CD4-positive, alpha-beta T cell (primary cell): ENCODE data around the gene SETD4. TPM values are rescaled to one million over a fixed set of nuclear protein-coding genes. Genes with fewer than 3 reads are reported as not detected.

Experiments
- ATAC-seq: fragments of 200-7000 bp; cut with Tn5 transposase; one replicate; pipeline ENCODE4 v1.10.0; 2022; ENCODE audit warnings: mild to moderate bottlenecking; ENCODE audit not compliant: poor library complexity
- CTCF ChIA-PET: fragments of 350-600 bp; sonication (Branson Sonifier 250); formaldehyde crosslinking; loops from one replicate; lab custom pipeline; 2021; ENCODE audit warnings: antibody characterized with exemption, inconsistent platforms; lab: Charles Lee
- POLR2A ChIA-PET: fragments of 350-600 bp; sonication (Branson Sonifier 250); formaldehyde crosslinking; loops from one replicate; lab custom pipeline; 2021; ENCODE audit warnings: antibody characterized with exemption, inconsistent platforms; lab: Charles Lee
- DNase-seq, 14 experiments: peaks; one replicate each; pipeline ENCODE4 v3.0.0-alpha.2; 2013 to 2020; ENCODE audit warnings: mixed read lengths in 2 of 14
- H3K27ac ChIP-seq, 2 donors: one replicate each; pipeline versions ENCODE4 v1.5.1 to v1.7.0; 2013; ENCODE audit warnings: low read length in 2 of 2, low read depth in 1 of 2, mild to moderate bottlenecking in 1 of 2
- H3K27me3 ChIP-seq, 2 experiments: 1 replicate in 1 of 2; 2 replicates in 1 of 2; pipeline versions ENCODE4 v1.6.1 to v1.7.0; 2013; ENCODE audit warnings: low read length in 2 of 2, control low read depth in 1 of 2, mild to moderate bottlenecking in 1 of 2, moderate library complexity in 1 of 2; ENCODE audit not compliant: insufficient read depth in 2 of 2, control insufficient read depth in 1 of 2
- H3K36me3 ChIP-seq: one replicate; pipeline ENCODE4 v1.6.1; 2013; ENCODE audit warnings: low read length, control low read depth; ENCODE audit not compliant: insufficient read depth
- H3K4me1 ChIP-seq: one replicate; pipeline ENCODE4 v1.6.1; 2013; ENCODE audit warnings: low read length, control low read depth; ENCODE audit not compliant: insufficient read depth
- H3K4me3 ChIP-seq: one replicate; pipeline ENCODE4 v1.5.1; 2013; ENCODE audit warnings: mild to moderate bottlenecking, low read length, moderate library complexity
- H3K9me3 ChIP-seq, 2 experiments: 1 replicate in 1 of 2; 2 replicates in 1 of 2; pipeline versions ENCODE4 v1.6.1 to v1.7.0; 2013; ENCODE audit warnings: low read length in 2 of 2, mild to moderate bottlenecking in 2 of 2, control low read depth in 1 of 2, moderate library complexity in 1 of 2; ENCODE audit not compliant: control insufficient read depth in 1 of 2, insufficient read depth in 1 of 2
- H3K27ac Mint-ChIP-seq: one replicate; pipeline ENCODE4 v1.8.0; 2020; ENCODE audit warnings: mixed read lengths
- H3K27me3 Mint-ChIP-seq: one replicate; pipeline ENCODE4 v1.8.0; 2021; ENCODE audit warnings: mixed read lengths
- H3K36me3 Mint-ChIP-seq: one replicate; pipeline ENCODE4 v1.8.0; 2021; ENCODE audit warnings: low read depth, mixed read lengths
- H3K4me1 Mint-ChIP-seq: one replicate; pipeline ENCODE4 v1.8.0; 2021; ENCODE audit warnings: low read depth, mixed read lengths
- H3K4me3 Mint-ChIP-seq: one replicate; pipeline ENCODE4 v1.8.0; 2020; ENCODE audit warnings: mild to moderate bottlenecking, mixed read lengths
- H3K9me3 Mint-ChIP-seq: one replicate; pipeline ENCODE4 v1.8.0; 2020; ENCODE audit warnings: mixed read lengths
- CTCF ChIP-seq: fragments of 200-600 bp; IDR thresholded peaks from one replicate; pipeline ENCODE4 v1.8.0; 2022; ENCODE audit warnings: antibody characterized with exemption, mild to moderate bottlenecking
- intact Hi-C, 2 experiments: fragments of 100-400 bp; cut with DNase I in 1 of 2; cut with micrococcal nuclease in 1 of 2; formaldehyde crosslinking; loops; one replicate each; pipeline versions ENCODE4 v1.15.1 to v1.9.0; 2023 to 2025; cut with DNase I, micrococcal nuclease
- total RNA-seq, 174 experiments: library from RNA in 2 of 174; stranded (reverse) in 2 of 174; gene quantifications; one replicate each; pipeline ENCODE4 v1.2.3 and lab custom pipeline; 2021 to 2026

Gene SETD4
- total RNA-seq, 2 experiments from 2014 or later, result 10.8 to 12.3 TPM

- intact Hi-C loops, result no loop called here
- H3K4me1 ChIP-seq, result peaks cover 8% of the 10 kb centered on the region
- H3K36me3 ChIP-seq, result no peaks in the 10 kb centered on the region
- Mint-ChIP-seq H3K9me3 (no peaks in the 10 kb centered on the region), H3K27ac (no peak overlapping the region), H3K36me3 (no peaks in the 10 kb centered on the region), H3K4me3 (no peak overlapping the region), H3K27me3 (peaks cover 66% of the 10 kb centered on the region), H3K4me1 (peaks cover 11% of the 10 kb centered on the region)
- no peaks in the 10 kb centered on the region for H3K9me3 ChIP-seq
- no peak overlapping the region for H3K4me3 ChIP-seq
- peaks cover 13 to 18% of the 10 kb centered on the region in 2 experiments for H3K27me3 ChIP-seq
- TF ChIP-seq CTCF, result no peak
- DNase-seq (no peak), ATAC-seq (no peak)
- H3K27ac ChIP-seq, result no peak overlapping the region
- ChIA-PET POLR2A (no interaction called here), CTCF (interaction anchor here (0.6 to 1.6 kb wide), 4 partner anchors 21 to 47 kb away, joined by 3 to 8 read pairs (median 4); partner anchors contain the start of genes CBR1 and SETD4)
Measured at GRCh38 chr21:36105327-36105842, 45.1 kb upstream of the SETD4 start.

GRCh38 chr21:36104317-36105300 lies 44.3 kb upstream of the SETD4 start:
- peak; percentile 61 for TF ChIP-seq CTCF
- no peaks in the 10 kb centered on the region for H3K36me3 ChIP-seq
- no peak overlapping the region for H3K4me3 ChIP-seq
- Mint-ChIP-seq H3K4me1 (peaks cover 11% of the 10 kb centered on the region), H3K4me3 (no peak overlapping the region), H3K9me3 (no peaks in the 10 kb centered on the region), H3K27ac (no peak overlapping the region), H3K27me3 (peaks cover 70% of the 10 kb centered on the region), H3K36me3 (no peaks in the 10 kb centered on the region)
- peak; percentile 71 for ATAC-seq
- intact Hi-C loops, result no loop called here
- POLR2A ChIA-PET, result no interaction called here
- H3K27ac ChIP-seq, result no peak overlapping the region
- peaks cover 8% of the 10 kb centered on the region for H3K4me1 ChIP-seq
- no peaks in the 10 kb centered on the region for H3K9me3 ChIP-seq
- CTCF ChIA-PET, result interaction anchor here (0.6 to 1.6 kb wide), 4 partner anchors 20 to 46 kb away, joined by 3 to 8 read pairs (median 4); partner anchors contain the start of genes CBR1 and SETD4
- peaks cover 13 to 18% of the 10 kb centered on the region in 2 experiments for H3K27me3 ChIP-seq
- peak in 13 of 14 experiments; percentile 29 to 72 (median 51) for DNase-seq

GRCh38 chr21:36103434-36103833 lies 43.1 kb upstream of the SETD4 start:
- Histone ChIP-seq H3K36me3 (no peaks in the 10 kb centered on the region), H3K27ac (no peak overlapping the region), H3K9me3 (no peaks in the 10 kb centered on the region), H3K4me1 (peaks cover 8% of the 10 kb centered on the region), H3K4me3 (no peak overlapping the region), H3K27me3 (peaks cover 13 to 18% of the 10 kb centered on the region in 2 experiments)
- intact Hi-C loops, result no loop called here
- ATAC-seq (no peak), DNase-seq (no peak)
- peaks cover 70% of the 10 kb centered on the region for H3K27me3 Mint-ChIP-seq
- no peaks in the 10 kb centered on the region for H3K36me3 Mint-ChIP-seq
- H3K4me1 Mint-ChIP-seq, result peaks cover 11% of the 10 kb centered on the region
- no peaks in the 10 kb centered on the region for H3K9me3 Mint-ChIP-seq
- POLR2A ChIA-PET, result no interaction called here
- CTCF ChIA-PET, result interaction anchor here (1.5 kb wide), 1 partner anchor 16 kb away, joined by 6 read pairs; no protein-coding TSS in a partner anchor
- TF ChIP-seq CTCF, result no peak
- no peak overlapping the region for H3K4me3 Mint-ChIP-seq
- H3K27ac Mint-ChIP-seq, result no peak overlapping the region
